Adrenal gland (tissue), 5 donors: ENCODE measurements around the gene CUX1.
"Not testable (repeated sequence)": the region's sequence is repeated elsewhere in the genome, so short reads cannot be mapped to it uniquely, and the experiment has no call there.

Source experiments
- CTCF ChIP-seq, 6 experiments: fragments of 450-650 bp in 4 of 6; fragments of 200-600 bp in 2 of 6; sonication (generic) in 1 of 6; IDR thresholded peaks; 1 replicate in 5 of 6; 2 replicates in 1 of 6; pipeline versions ENCODE4 v1.5.1 to v1.8.0; 2016 to 2021; ENCODE audit warnings: antibody characterized with exemption in 6 of 6, mild to moderate bottlenecking in 2 of 6, moderate library complexity in 1 of 6
- POLR2A ChIP-seq, 2 donors: fragments of 450-650 bp; IDR thresholded peaks; one replicate each; pipeline ENCODE4 v1.6.1; 2017; ENCODE audit warnings: antibody characterized with exemption in 2 of 2, mild to moderate bottlenecking in 2 of 2, moderate library complexity in 1 of 2
- donor health status: DM: no; HTN: no; CAD: no.

DNA sequence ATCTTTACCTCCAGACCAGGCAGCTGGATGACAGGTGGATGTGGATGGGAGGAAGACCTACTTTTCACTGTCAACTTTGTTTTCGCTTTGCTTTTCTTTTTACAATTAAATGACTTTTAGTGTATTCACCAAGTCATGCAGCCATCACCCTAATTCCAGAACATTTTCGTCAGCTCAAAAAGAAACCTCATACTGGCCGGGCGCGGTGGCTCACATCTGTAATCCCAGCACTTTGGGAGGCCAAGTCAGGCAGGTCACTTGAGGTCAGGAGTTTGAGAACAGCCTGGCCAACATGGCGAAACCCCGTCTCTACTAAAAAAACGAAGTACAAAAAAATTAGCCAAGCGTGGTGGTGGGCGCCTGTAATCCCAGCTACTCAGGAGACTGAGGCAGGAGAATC lies 234.3 kb downstream of the CUX1 start:
- not testable (repeated sequence) for TF ChIP-seq CTCF, POLR2A (IDR thresholded peaks at IDR 0.05)
